T-helper 2 cell treated with Interferon-gamma antibody and Interleukin-4, amounts not matched to agents 5 μg/mL and 100 μg/mL, for 36 hours (primary cell): ENCODE results near the gene SLC16A6.
"Not testable (repeated sequence)": the region's sequence is repeated elsewhere in the genome, so short reads cannot be mapped to it uniquely, and the experiment has no call there.

Experiments used
- DNase-seq: peaks from one replicate; pipeline ENCODE4 v3.0.0; 2021; ENCODE audit warnings: low spot score
- H3K27ac Mint-ChIP-seq: one replicate; pipeline ENCODE4 v1.8.0; 2021; ENCODE audit warnings: mild to moderate bottlenecking, mixed read lengths
- H3K27me3 Mint-ChIP-seq: one replicate; pipeline ENCODE4 v1.8.0; 2021; ENCODE audit warnings: low read depth, mixed read lengths
- H3K36me3 Mint-ChIP-seq: one replicate; pipeline ENCODE4 v1.8.0; 2021; ENCODE audit warnings: low read depth, mixed read lengths
- H3K4me1 Mint-ChIP-seq: one replicate; pipeline ENCODE4 v1.8.0; 2021; ENCODE audit warnings: low read depth, mixed read lengths
- H3K4me3 Mint-ChIP-seq: one replicate; pipeline ENCODE4 v1.8.0; 2022; ENCODE audit warnings: mild to moderate bottlenecking, moderate library complexity, mixed read lengths
- H3K9me3 Mint-ChIP-seq: one replicate; pipeline ENCODE4 v1.8.0; 2021; ENCODE audit warnings: mixed read lengths

Gene SLC16A6

GRCh38 chr17:68221786-68222185, 69.1 kb downstream of the SLC16A6 start:
- DNase-seq: no peak
- Mint-ChIP-seq H3K27ac (peak overlapping the region; percentile 52), H3K4me1 (peaks cover 8% of the 10 kb centered on the region), H3K27me3 (no peaks in the 10 kb centered on the region), H3K36me3 (peaks cover 29% of the 10 kb centered on the region), H3K9me3 (no peaks in the 10 kb centered on the region), H3K4me3 (no peak overlapping the region)

GRCh38 chr17:68220786-68221185, 70.1 kb downstream of the SLC16A6 start:
- not testable (repeated sequence) for H3K4me1 Mint-ChIP-seq, H3K27ac Mint-ChIP-seq, H3K4me3 Mint-ChIP-seq, H3K9me3 Mint-ChIP-seq, H3K27me3 Mint-ChIP-seq, DNase-seq
- peaks cover 32% of the 10 kb centered on the region for H3K36me3 Mint-ChIP-seq

GRCh38 chr17:68220186-68220585, 70.7 kb downstream of the SLC16A6 start:
- DNase-seq, H3K4me3 Mint-ChIP-seq: not testable (repeated sequence)

GRCh38 chr17:68219429-68219828, 71.5 kb downstream of the SLC16A6 start:
- not testable (repeated sequence) for H3K27me3 Mint-ChIP-seq, H3K27ac Mint-ChIP-seq, DNase-seq, H3K9me3 Mint-ChIP-seq, H3K4me3 Mint-ChIP-seq, H3K4me1 Mint-ChIP-seq
- peaks cover 38% of the 10 kb centered on the region for H3K36me3 Mint-ChIP-seq

More at GRCh38 chr17:68220186-68220585, 70.7 kb downstream of the SLC16A6 start:
- H3K36me3 Mint-ChIP-seq: peaks cover 35% of the 10 kb centered on the region
- not testable (repeated sequence) for H3K27me3 Mint-ChIP-seq, H3K9me3 Mint-ChIP-seq, H3K4me1 Mint-ChIP-seq, H3K27ac Mint-ChIP-seq
